Parathyroid adenoma (tissue), 2 donors: Measurements from ENCODE around the gene HEPH.
"Not testable (repeated sequence)": the region's sequence is repeated elsewhere in the genome, so short reads cannot be mapped to it uniquely, and the experiment has no call there.

Source experiments
- H2AFZ ChIP-seq: fragments of 300-600 bp; sonication (generic); one replicate; pipeline ENCODE4 v1.7.0; 2017; ENCODE audit warnings: antibody characterized with exemption, mild to moderate bottlenecking
- H3K27ac ChIP-seq: fragments of 300-600 bp; sonication (generic); one replicate; pipeline ENCODE4 v1.7.0; 2017
- H3K27me3 ChIP-seq: fragments of 300-600 bp; sonication (generic); one replicate; pipeline ENCODE4 v1.7.0; 2017; ENCODE audit warnings: low read length; ENCODE audit not compliant: control insufficient read depth, insufficient read depth
- H3K36me3 ChIP-seq: fragments of 300-600 bp; sonication (generic); one replicate; pipeline ENCODE4 v1.7.0; 2017; ENCODE audit warnings: low read length; ENCODE audit not compliant: control insufficient read depth, insufficient read depth
- H3K4me1 ChIP-seq: fragments of 300-600 bp; sonication (generic); one replicate; pipeline ENCODE4 v1.7.0; 2017; ENCODE audit warnings: control low read depth
- H3K4me2 ChIP-seq: fragments of 300-600 bp; sonication (generic); one replicate; pipeline ENCODE4 v1.7.0; 2017; ENCODE audit warnings: low read length
- H3K4me3 ChIP-seq: fragments of 300-600 bp; sonication (generic); one replicate; pipeline ENCODE4 v1.7.0; 2017; ENCODE audit warnings: low read depth, low read length
- H3K79me2 ChIP-seq: fragments of 300-600 bp; sonication (generic); one replicate; pipeline ENCODE4 v1.7.0; 2017; ENCODE audit warnings: control low read depth
- H3K9ac ChIP-seq: fragments of 300-600 bp; sonication (generic); one replicate; pipeline ENCODE4 v1.7.0; 2017; ENCODE audit warnings: mild to moderate bottlenecking
- H3K9me3 ChIP-seq: fragments of 300-600 bp; sonication (generic); one replicate; pipeline ENCODE4 v1.7.0; 2017; ENCODE audit warnings: low read length; ENCODE audit not compliant: control insufficient read depth
- TF ChIP-seq, protein P1 (sequence below): fragments of 300-600 bp; sonication (generic); IDR thresholded peaks from one replicate; pipeline ENCODE4 v1.7.0; 2017; ENCODE audit warnings: antibody characterized with exemption, mild to moderate bottlenecking
- donor health status: primary hyperparathyroidism.

Gene HEPH, protein sequence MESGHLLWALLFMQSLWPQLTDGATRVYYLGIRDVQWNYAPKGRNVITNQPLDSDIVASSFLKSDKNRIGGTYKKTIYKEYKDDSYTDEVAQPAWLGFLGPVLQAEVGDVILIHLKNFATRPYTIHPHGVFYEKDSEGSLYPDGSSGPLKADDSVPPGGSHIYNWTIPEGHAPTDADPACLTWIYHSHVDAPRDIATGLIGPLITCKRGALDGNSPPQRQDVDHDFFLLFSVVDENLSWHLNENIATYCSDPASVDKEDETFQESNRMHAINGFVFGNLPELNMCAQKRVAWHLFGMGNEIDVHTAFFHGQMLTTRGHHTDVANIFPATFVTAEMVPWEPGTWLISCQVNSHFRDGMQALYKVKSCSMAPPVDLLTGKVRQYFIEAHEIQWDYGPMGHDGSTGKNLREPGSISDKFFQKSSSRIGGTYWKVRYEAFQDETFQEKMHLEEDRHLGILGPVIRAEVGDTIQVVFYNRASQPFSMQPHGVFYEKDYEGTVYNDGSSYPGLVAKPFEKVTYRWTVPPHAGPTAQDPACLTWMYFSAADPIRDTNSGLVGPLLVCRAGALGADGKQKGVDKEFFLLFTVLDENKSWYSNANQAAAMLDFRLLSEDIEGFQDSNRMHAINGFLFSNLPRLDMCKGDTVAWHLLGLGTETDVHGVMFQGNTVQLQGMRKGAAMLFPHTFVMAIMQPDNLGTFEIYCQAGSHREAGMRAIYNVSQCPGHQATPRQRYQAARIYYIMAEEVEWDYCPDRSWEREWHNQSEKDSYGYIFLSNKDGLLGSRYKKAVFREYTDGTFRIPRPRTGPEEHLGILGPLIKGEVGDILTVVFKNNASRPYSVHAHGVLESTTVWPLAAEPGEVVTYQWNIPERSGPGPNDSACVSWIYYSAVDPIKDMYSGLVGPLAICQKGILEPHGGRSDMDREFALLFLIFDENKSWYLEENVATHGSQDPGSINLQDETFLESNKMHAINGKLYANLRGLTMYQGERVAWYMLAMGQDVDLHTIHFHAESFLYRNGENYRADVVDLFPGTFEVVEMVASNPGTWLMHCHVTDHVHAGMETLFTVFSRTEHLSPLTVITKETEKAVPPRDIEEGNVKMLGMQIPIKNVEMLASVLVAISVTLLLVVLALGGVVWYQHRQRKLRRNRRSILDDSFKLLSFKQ

DNA sequence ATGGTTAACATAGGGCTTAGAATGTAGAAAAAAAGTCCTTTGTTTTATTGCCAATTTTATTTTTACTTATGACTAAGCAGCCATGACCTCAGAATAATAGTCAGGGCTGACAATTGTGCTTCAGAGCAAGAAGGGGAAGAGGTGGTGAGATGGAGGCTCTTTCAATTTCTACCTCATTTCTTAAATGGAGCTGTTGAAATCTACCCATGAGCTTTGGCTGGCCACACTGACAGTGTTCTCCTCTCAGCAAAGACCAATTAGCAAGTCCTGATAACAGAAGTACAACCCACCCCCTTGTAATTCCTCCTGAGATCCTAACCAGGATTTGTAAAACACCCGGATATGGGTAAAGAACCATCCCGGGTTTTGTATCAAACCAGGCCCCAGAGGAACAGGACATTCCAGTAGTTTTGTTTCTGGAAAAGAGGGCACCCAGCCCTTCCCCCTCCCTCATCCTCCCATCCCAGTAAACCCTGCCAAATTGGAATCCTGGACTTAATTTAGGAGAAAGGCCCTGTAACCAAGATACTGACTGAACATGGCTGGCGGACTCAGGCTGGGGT, at the start of gene HEPH:
Gene HEPH, plus strand, starts transcription at position 399 of the 563 bp plus-strand sequence. CDS start 6,324 bp downstream, outside the sequence.
- Histone ChIP-seq H3K27me3 (no peaks in the 10 kb centered on the region), H3K4me3 (no peak within 1 kb of the TSS), H3K79me2 (no peaks in the 10 kb centered on the region), H3K27ac (no peak within 1 kb of the TSS), H3K36me3 (no peaks in the 10 kb centered on the region), H3K9me3 (no peaks in the 10 kb centered on the region), H3K4me1 (no peaks in the 10 kb centered on the region), H3K9ac (no peak within 1 kb of the TSS), H2AFZ (no peak within 1 kb of the TSS), H3K4me2 (no peak within 1 kb of the TSS)
- TF ChIP-seq, protein P1, sequence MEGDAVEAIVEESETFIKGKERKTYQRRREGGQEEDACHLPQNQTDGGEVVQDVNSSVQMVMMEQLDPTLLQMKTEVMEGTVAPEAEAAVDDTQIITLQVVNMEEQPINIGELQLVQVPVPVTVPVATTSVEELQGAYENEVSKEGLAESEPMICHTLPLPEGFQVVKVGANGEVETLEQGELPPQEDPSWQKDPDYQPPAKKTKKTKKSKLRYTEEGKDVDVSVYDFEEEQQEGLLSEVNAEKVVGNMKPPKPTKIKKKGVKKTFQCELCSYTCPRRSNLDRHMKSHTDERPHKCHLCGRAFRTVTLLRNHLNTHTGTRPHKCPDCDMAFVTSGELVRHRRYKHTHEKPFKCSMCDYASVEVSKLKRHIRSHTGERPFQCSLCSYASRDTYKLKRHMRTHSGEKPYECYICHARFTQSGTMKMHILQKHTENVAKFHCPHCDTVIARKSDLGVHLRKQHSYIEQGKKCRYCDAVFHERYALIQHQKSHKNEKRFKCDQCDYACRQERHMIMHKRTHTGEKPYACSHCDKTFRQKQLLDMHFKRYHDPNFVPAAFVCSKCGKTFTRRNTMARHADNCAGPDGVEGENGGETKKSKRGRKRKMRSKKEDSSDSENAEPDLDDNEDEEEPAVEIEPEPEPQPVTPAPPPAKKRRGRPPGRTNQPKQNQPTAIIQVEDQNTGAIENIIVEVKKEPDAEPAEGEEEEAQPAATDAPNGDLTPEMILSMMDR, result no peak

DNA sequence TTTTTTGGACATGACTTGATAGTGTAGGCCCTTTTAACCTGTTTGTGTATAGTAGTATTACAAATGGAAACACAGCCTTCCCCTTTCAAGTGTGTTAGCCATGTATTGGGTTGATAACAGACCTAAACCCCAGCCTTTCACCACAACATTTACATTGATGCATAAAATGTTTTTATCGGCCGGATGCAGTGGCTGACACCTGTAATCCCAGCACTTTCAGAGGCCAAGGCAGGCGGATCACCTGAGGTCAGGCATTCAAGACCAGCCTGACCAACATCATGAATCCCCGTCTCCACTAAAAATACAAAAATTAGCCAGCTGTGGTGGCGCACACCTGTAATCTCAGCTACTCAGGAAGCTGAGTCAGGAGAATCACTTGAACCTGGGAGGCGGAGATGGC, 45.3 kb upstream of the HEPH start:
- not testable (repeated sequence) for H3K79me2 ChIP-seq, H3K36me3 ChIP-seq, H3K4me1 ChIP-seq, H3K27ac ChIP-seq, H3K27me3 ChIP-seq, H2AFZ ChIP-seq, H3K4me3 ChIP-seq, H3K4me2 ChIP-seq, H3K9ac ChIP-seq, H3K9me3 ChIP-seq

DNA sequence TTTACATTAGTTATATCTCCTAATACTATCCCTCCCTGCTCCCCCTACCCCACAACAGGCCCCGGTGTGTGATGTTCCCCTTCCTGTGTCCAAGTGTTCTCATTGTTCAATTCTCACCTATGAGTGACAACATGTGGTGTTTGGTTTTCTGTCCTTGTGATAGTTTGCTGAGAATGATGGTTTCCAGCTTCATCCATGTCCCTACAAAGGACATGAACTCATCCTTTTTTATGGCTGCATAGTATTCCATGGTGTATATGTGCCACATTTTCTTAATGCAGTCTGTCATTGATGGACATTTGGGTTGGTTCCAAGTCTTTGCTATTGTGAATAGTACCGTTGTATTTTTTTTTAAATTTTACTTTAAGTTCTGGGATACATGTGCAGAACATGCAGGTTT, 42.7 kb upstream of the HEPH start:
- H3K36me3 ChIP-seq, H2AFZ ChIP-seq, H3K27ac ChIP-seq, H3K4me3 ChIP-seq, H3K79me2 ChIP-seq, H3K27me3 ChIP-seq, H3K9me3 ChIP-seq, H3K4me2 ChIP-seq, H3K4me1 ChIP-seq, H3K9ac ChIP-seq: not testable (repeated sequence)

DNA sequence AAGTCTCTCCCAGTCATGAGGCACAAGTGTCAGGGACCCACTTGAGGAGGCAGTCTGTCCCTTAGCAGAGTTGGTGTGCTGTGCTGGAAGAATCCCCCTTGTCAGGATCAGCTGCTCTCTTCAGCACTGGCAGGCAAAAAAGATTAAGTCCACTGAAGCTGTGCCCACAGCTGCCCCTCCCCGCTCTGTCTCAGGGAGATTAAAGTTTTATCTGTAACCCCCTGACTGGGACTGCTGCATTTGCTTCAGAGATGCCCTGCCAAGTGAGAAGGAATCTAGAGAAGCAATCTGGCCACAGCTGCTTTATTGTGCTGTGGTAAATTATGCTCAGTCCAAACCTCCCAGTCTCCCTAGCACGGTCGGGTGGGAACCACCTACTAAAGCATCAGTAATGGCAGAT, 37.4 kb upstream of the HEPH start:
- H3K27ac ChIP-seq, result no peak overlapping the region
- H3K9ac ChIP-seq, result no peak overlapping the region
- no peak overlapping the region for H3K4me2 ChIP-seq
- H3K4me3 ChIP-seq, result no peak overlapping the region
- H3K36me3 ChIP-seq, result no peaks in the 10 kb centered on the region
- H2AFZ ChIP-seq, result no peak overlapping the region
- H3K4me1 ChIP-seq, result no peaks in the 10 kb centered on the region
- H3K9me3 ChIP-seq, result no peaks in the 10 kb centered on the region
- no peaks in the 10 kb centered on the region for H3K27me3 ChIP-seq
- no peaks in the 10 kb centered on the region for H3K79me2 ChIP-seq
- TF ChIP-seq, protein P1, result no peak

DNA sequence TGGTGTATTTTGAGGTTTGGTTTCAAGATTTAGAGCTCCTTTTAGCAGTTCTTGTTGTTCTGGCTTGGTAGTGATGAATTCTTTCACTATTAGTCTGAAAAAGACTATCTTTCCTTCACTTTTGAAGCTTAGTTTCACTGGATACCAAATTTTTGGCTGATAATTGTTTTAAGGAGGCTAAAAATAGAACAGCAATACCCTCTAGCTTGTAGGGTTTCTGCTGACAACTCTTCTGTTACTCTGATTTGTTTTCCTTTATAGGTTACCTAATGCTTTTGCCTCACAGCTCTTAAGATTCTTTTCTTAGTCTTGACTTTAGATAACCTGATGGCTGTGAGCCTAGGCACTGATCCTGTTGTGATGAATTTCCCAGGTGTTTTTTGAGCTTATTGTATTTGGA, 33.6 kb upstream of the HEPH start:
- H3K36me3 ChIP-seq, result no peaks in the 10 kb centered on the region
- TF ChIP-seq, protein P1, result no peak
- no peak overlapping the region for H3K9ac ChIP-seq
- H3K27me3 ChIP-seq, result no peaks in the 10 kb centered on the region
- no peaks in the 10 kb centered on the region for H3K9me3 ChIP-seq
- no peak overlapping the region for H3K27ac ChIP-seq
- no peaks in the 10 kb centered on the region for H3K4me1 ChIP-seq
- H2AFZ ChIP-seq, result no peak overlapping the region
- H3K79me2 ChIP-seq, result no peaks in the 10 kb centered on the region
- H3K4me3 ChIP-seq, result no peak overlapping the region
- no peak overlapping the region for H3K4me2 ChIP-seq

GRCh38 chrX:66135284-66135683, 28.8 kb upstream of the HEPH start:
- not testable (repeated sequence) for H3K9ac ChIP-seq, H3K27ac ChIP-seq, H2AFZ ChIP-seq, H3K4me2 ChIP-seq, H3K27me3 ChIP-seq, H3K79me2 ChIP-seq, H3K9me3 ChIP-seq, H3K36me3 ChIP-seq, H3K4me3 ChIP-seq, H3K4me1 ChIP-seq
